Measurements from ENCODE around the gene RNASEL.

GRCh38 chr1:182584746-182585145 is 4.3 kb downstream of the RNASEL start:
- TF ChIP-seq CTCF (IDR thresholded peaks at IDR 0.05; ENCODE audit: extremely low read depth in 1 of 2, insufficient read depth in 1 of 2, low read depth in 1 of 2, low read length in 2 of 2) (no peak), MAX (IDR thresholded peaks at IDR 0.05; ENCODE audit: insufficient read depth, insufficient read length) (no peak), MYC (IDR thresholded peaks at IDR 0.05; ENCODE audit: low read depth, low read length) (no peak), EZH2 (IDR thresholded peaks at IDR 0.05; ENCODE audit: borderline replicate concordance, low read depth, low read length, severe bottlenecking) (no peak)
